GM21390 (cell line): ENCODE results near the gene SSC5D.
"Not testable (repeated sequence)": the region's sequence is repeated elsewhere in the genome, so short reads cannot be mapped to it uniquely, and the experiment has no call there.

Source experiments
- ATAC-seq: cut with Tn5 transposase; IDR thresholded peaks from one replicate; pipeline ENCODE4 v1.9.1; 2021; ENCODE audit not compliant: unreplicated experiment

The SSC5D gene

GRCh38 chr19:55487924-55488687 lies at the start of gene SSC5D:
TSS of gene SSC5D (plus strand) at chr19:55488436. CDS start at chr19:55488590, 154 bp downstream.
- ATAC-seq, result no peak

DNA sequence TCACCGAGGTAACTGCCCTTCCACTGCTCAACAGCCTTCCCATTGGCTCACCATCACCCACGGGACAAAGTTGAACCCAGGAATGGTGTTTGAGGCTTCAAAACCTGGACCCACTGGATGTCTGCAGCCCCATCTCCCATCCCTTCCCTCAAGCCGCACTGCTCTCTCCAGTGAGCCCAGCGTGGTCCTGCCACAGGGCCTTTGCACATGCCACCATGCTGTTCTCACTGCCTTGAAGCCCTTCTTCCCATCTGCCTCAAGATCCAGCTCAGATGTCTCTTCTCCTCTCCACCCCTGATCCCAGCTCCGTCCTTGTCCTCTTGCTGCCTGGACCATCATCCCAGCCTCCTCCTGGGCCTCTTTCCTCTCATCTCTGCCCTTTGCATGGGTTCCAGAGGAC lies 49.2 kb upstream of the SSC5D start:
- ATAC-seq, result no peak

- ATAC-seq, result no peak
Measured at GRCh38 chr19:55440411-55441105, 47.7 kb upstream of the SSC5D start.

DNA sequence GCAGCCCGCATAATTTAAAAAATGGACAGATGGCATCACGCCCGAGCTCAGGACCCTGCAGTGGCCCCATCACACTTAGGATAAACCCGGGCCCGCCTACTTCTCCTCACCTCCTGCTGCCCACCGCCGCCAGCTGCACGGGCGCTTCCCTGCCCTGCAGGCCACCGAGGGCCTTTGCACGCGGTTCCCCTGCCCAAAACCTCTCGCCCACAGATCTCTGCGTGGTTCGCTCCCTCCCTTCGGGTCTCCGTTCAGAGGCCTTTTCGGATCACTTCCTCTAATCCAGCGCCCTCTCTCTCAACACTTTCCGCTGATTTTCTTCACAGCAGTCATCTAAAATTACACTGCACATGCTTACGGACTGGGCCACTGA lies 46.9 kb upstream of the SSC5D start:
- no peak for ATAC-seq

DNA sequence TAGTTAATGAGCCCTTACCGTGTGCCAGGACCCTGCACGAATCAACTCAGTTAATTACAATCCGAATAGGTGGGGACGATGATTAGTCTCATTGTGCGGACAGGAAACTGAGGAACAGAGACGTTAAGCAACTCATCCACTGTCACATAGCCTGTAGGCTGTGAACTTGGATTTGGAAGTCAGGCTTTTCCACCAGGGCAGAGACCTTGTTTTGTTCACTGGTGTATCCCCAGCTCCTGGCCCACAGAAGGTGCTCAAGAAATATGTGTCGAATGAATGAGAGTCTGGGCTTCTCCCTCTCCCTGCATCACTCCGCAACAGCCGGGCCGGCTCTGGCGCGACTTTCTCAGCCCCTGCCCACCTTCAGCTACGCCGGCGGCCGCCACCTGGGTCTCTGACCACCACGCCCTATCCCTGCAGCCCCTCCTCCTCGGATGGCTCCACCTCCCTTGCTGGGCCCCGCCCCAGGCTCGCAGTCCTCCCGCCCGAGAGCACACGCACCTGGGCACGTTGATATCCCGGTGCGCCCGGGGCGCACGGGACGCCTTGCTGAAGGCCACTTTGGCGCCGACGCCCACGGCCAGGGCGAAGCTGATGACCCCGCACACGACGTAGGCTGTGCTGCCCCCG lies 46.4 kb upstream of the SSC5D start:
- ATAC-seq, result no peak

DNA sequence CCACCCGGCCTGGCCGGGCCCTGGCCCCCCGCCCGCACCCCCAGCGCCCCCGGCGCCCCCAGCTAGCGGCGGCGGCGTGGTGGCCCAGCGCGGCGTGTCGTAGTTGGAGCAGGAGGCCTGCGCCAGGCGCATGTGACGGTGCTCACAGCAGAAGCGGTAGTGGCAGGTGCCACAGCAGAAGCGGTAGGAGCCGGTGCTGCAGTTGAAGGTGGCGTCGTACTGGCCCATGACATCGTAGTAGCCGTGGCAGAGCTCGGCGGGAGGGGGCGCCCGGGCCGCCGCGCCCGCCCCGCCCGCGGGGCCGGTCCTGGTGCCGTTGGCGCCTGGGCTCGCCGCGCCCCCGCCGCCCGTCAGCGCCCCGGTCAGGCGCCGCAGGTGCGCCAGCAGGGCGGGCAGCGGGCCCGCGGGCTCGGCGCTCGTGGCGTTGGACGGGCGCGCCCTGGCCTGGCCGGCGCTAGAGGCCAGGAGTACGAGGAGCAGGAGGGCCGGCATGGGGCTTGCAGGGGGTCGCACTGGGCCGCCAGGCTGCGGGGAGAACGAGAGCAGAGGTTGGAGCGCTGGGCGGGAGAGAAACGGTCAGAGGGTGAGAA lies 45.8 kb upstream of the SSC5D start:
- ATAC-seq, result no peak

DNA sequence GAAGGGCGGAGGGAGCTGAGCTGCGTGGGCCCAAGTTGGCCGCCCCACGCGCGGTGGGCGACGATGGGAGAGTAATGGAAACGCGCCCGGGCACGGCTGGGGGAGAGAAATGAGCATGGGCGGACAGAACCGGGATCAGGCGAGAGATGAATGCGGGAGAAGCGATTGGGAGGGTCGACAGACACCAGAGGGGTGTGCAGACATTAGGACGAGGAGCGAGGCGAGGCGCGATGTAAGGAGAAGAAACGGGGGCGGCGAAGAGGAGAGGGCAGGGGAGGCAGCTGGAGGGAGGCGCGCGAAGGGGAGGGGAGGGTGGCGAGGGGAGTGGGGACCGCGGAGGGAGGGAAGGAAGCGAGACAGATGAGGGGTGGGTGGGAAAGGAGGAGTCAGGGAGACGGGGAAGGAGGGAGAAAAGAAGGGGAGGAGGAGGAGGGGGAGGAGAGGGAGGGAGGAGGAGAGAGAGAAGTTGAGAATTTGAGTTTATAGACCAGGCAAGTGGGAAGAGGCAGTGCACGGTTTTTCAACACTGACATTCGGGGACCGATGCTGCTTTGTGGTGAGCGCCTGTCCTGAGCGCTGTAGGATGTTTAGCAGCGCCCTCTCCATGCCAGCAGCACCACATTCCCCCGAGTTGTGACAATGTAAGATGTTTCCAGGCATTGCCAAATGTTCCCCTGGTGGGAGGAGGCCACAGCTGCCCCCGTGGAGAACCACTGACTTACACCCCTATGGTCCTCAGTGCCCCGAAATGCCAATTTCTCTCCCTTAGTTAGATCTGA lies 45.0 kb upstream of the SSC5D start, which contains the start of gene SHISA7:
TSS of gene SHISA7 (minus strand) at position 256 of the 779 bp plus-strand sequence. CDS start 437 bp downstream, outside the sequence.
- no peak for ATAC-seq

DNA sequence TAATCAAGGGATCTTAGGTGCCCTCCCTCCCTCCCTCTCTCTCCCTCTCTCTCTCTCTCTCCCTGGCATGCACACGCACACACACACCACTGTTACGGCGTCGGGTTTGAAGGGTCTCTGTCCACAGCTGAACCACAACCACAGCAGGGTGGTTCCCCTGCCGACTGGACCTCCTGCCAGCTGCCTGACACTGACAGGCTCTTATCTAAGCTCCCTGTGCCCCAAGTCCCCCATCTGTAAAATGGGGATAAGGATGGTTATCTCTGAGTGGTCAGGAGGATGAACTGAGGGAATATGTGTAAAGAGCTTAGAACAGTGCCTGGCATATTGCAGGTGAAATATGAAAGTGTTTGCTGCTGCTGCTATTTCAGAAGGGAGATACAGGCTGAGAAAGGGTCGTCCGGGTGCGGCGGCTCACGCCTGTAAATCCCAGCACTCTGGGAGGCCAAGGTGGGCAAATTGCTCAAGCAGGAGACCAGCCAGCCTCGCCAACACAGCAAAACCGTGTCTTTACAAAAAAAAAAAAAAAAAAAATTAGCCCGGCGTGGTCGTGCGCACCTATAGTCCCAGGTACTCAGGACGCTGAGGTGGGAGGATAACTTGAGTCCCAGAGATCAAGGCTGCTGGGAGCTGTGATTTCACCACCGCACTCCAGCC lies 44.3 kb upstream of the SSC5D start:
- no peak for ATAC-seq

DNA sequence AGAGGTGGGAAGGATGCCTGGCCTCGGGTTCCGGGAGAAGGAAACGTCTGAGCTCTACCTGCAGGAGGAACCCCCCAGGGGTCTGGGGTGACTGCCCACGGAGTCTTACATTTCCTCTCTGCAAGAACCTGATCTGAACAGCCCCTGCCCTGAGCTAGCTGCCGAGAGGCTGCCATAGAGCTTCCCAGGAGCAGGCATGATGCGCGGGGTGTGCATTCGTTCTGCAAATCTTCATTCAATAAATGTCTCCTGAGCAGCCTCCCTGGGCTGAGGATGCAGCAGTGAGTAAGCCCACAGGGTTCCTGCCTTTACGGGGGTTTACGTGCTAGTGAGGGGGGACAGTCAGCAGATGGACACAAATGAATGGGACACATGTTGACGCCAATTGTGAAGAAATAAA lies 43.6 kb upstream of the SSC5D start:
- ATAC-seq, result no peak

DNA sequence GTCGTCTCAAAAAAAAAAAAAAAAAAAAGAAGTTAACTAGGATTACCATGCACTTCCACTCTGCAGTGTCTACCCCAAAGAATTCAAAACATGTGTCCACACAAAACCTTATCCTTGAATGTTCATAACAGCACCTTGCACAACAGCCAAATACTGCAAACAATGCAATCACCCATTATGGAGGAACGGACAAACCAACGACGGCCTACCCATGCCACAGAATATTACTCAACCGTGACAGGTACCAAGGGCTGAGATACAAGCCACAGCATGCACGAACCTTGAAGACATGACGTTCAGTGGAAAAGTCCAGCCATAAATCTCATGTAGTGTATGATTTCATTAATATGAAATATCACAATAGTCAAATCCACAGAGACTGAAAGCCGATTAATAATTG lies 42.2 kb upstream of the SSC5D start:
- ATAC-seq, result no peak

DNA sequence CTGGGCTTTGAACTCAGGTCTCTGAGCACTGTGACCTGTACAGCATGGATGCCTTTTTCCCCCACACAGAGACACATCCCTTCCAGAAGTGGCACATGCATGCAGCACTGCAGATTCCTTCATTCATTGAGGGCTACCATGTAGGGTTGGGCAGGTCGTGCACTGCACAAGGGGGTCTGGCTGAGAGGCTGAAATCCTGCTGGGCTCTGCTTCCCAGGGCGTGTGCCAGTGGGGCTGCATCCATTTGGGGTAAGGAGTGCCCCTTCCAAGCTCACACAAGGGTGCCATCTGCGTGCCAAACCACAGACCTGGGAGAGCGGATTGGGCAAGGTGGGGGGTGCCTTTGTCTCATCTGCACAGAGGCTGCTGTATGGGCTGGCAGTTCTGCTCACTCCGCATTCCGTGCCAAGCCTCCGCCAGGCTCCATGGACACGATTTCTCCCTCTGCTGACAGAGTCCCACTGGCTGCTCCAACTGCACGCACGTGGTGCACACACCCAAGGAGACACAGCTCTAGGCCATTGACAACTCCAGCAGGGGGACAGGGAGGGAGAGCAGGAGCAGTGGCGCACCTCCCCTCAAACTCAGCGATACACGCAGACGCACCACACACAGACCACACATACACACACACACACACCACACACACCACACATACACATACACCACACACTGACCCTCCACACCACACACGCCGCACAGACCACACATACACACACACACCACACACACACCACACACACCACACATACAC lies 40.6 kb upstream of the SSC5D start:
- no peak for ATAC-seq

- not testable (repeated sequence) for ATAC-seq
Measured at GRCh38 chr19:55448175-55448490, 40.1 kb upstream of the SSC5D start.

DNA sequence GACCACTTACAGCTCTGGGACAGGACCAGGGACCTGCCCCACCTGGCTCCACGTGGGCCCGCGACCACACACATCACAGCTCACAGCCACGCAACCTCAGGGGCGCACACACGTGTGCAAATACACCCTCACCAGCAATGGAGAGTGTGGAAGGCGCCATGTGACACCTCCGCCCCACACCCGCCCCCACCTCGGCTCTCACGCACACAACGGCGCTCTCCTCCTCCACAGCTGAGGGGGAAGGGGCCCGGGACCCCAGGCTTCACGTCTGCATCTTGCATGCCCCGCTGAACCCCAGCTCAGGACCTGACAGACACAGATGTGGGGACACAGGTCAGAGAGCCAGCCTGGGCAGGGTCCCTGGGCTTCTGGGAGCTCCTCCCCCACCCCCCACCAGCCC lies 38.8 kb upstream of the SSC5D start:
- ATAC-seq, result no peak

- no peak for ATAC-seq
Measured at GRCh38 chr19:55451163-55451964, 36.9 kb upstream of the SSC5D start.

GRCh38 chr19:55451965-55452748 lies 36.1 kb upstream of the SSC5D start:
- no peak for ATAC-seq

DNA sequence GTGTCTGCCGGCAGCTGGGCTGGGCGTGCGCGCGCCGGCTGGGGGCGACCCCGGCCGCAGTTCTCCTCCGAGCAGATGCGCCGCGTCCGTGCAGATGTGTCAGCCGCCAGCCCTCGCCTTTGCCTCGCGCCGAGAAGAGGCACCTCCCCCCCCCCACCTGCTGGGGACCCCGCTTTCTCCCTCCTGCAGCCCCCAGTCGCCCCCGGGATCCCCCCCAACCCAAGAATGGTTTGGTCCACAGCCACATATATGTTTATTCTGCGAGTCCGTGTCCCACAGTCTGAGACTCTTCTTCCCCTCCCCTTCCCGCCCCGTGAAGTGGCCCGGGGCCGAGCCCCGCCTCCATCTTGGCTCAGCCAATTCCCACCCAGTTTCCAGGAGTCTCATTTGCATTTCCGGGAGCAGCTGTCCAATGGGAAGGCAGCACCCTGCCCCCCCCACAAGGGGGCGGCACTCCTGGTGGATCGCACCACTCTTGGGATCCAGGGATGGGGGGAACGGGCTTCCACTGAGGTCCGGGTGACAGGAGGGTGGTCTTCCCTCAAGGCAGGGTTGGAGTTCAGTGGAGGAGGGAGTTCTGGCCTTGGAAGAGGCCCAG lies 35.4 kb upstream of the SSC5D start:
- no peak for ATAC-seq

DNA sequence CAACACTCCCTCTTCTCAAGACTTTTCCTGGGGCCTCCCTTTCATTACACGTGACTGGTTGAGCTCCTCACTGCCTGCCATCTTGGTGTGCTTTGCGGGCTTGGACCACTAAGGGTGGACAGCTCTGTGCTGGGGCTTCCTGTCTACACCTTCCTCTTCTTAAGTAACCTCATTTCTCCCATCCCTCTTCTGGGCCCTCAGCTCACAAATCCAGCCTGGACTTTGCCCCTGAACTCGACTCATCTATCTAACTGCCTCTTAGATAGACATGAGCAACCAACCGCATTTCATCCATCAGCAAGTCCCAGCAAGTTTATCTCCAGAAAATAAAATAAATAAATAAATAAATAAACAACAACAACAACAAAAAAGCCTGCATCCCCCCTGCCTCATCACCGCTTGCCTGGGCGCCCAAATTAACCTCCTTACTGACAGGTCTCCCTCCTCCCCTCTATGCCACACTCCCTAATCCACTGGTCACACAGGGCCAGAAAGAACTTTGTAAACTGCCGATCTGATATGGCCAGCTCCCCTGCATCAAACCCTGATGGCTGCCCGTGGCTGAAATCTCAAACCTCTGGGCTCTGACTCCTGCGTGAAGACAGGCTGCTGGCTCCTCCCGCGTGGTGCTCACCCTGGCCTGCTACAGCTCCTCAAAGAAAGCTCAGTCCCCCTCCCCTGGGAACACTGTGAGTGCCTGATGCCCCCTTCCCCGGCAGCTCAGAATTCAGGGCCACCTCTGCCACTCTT lies 34.5 kb upstream of the SSC5D start:
- ATAC-seq, result no peak
